ENCODE results near the gene OR6N2. TPM values are rescaled to one million over a fixed set of nuclear protein-coding genes. Genes with fewer than 3 reads are reported as not detected.

OR6N2 gene
- total RNA-seq (2012; rRNA removed): not detected in 2 replicates

- no peak within 1 kb of the TSS for H3K9ac ChIP-seq (ENCODE audit: low read depth, low read length)
- no peaks in the 10 kb centered on the region for H3K36me3 ChIP-seq (ENCODE audit: insufficient read depth, low read length)
These were observed at the start of gene OR6N2 for GRCh38 chr1:158781104-158781503. Gene OR6N2 (minus strand): TSS chr1:158781204. CDS start chr1:158777635, 3,569 bp downstream.

GRCh38 chr1:158830074-158830677 is 49.2 kb upstream of the OR6N2 start:
- Histone ChIP-seq H3K9ac (ENCODE audit: low read depth, low read length) (no peak overlapping the region), H3K4me2 (ENCODE audit: low read length) (no peak overlapping the region), H3K36me3 (ENCODE audit: insufficient read depth, low read length) (no peaks in the 10 kb centered on the region), H3K9me3 (replicated peaks; ENCODE audit: low read length) (no peaks in the 10 kb centered on the region), H3K4me3 (ENCODE audit: low read length) (no peak overlapping the region), H3K27me3 (ENCODE audit: control insufficient read depth, insufficient read depth, low read length) (no peaks in the 10 kb centered on the region), H3K4me1 (ENCODE audit: control insufficient read depth, insufficient read depth, low read length) (no peaks in the 10 kb centered on the region)

More at GRCh38 chr1:158781104-158781503, at the start of gene OR6N2:
- no peaks in the 10 kb centered on the region for H3K4me1 ChIP-seq (ENCODE audit: control insufficient read depth, insufficient read depth, low read length)
- H3K4me3 ChIP-seq (ENCODE audit: low read length): no peak within 1 kb of the TSS
- H3K27me3 ChIP-seq (ENCODE audit: control insufficient read depth, insufficient read depth, low read length): no peaks in the 10 kb centered on the region
- H3K9me3 ChIP-seq (replicated peaks; ENCODE audit: low read length): no peaks in the 10 kb centered on the region
- no peak within 1 kb of the TSS for H3K4me2 ChIP-seq (ENCODE audit: low read length)

GRCh38 chr1:158821723-158822122 is 40.7 kb upstream of the OR6N2 start:
- H3K4me1 ChIP-seq (ENCODE audit: control insufficient read depth, insufficient read depth, low read length): no peaks in the 10 kb centered on the region
- no peak overlapping the region for H3K4me3 ChIP-seq (ENCODE audit: low read length)

GRCh38 chr1:158819461-158820443 is 38.7 kb upstream of the OR6N2 start:
- Histone ChIP-seq H3K4me3 (ENCODE audit: low read length) (no peak overlapping the region), H3K9ac (ENCODE audit: low read depth, low read length) (no peak overlapping the region), H3K9me3 (replicated peaks; ENCODE audit: low read length) (no peaks in the 10 kb centered on the region), H3K4me1 (ENCODE audit: control insufficient read depth, insufficient read depth, low read length) (no peaks in the 10 kb centered on the region), H3K36me3 (ENCODE audit: insufficient read depth, low read length) (no peaks in the 10 kb centered on the region), H3K27me3 (ENCODE audit: control insufficient read depth, insufficient read depth, low read length) (no peaks in the 10 kb centered on the region), H3K4me2 (ENCODE audit: low read length) (no peak overlapping the region)

More at GRCh38 chr1:158821723-158822122, 40.7 kb upstream of the OR6N2 start:
- Histone ChIP-seq H3K9me3 (replicated peaks; ENCODE audit: low read length) (no peaks in the 10 kb centered on the region), H3K4me2 (ENCODE audit: low read length) (no peak overlapping the region), H3K9ac (ENCODE audit: low read depth, low read length) (no peak overlapping the region), H3K36me3 (ENCODE audit: insufficient read depth, low read length) (no peaks in the 10 kb centered on the region), H3K27me3 (ENCODE audit: control insufficient read depth, insufficient read depth, low read length) (no peaks in the 10 kb centered on the region)

GRCh38 chr1:158818975-158819431 is 38.0 kb upstream of the OR6N2 start:
- no peak overlapping the region for H3K4me3 ChIP-seq (ENCODE audit: low read length)
- H3K36me3 ChIP-seq (ENCODE audit: insufficient read depth, low read length): no peaks in the 10 kb centered on the region
- no peak overlapping the region for H3K4me2 ChIP-seq (ENCODE audit: low read length)
- no peak overlapping the region for H3K9ac ChIP-seq (ENCODE audit: low read depth, low read length)
- no peaks in the 10 kb centered on the region for H3K9me3 ChIP-seq (replicated peaks; ENCODE audit: low read length)
- H3K27me3 ChIP-seq (ENCODE audit: control insufficient read depth, insufficient read depth, low read length): no peaks in the 10 kb centered on the region
- H3K4me1 ChIP-seq (ENCODE audit: control insufficient read depth, insufficient read depth, low read length): no peaks in the 10 kb centered on the region

- Histone ChIP-seq H3K9ac (ENCODE audit: low read depth, low read length) (no peak overlapping the region), H3K36me3 (ENCODE audit: insufficient read depth, low read length) (no peaks in the 10 kb centered on the region), H3K4me3 (ENCODE audit: low read length) (no peak overlapping the region), H3K27me3 (ENCODE audit: control insufficient read depth, insufficient read depth, low read length) (no peaks in the 10 kb centered on the region), H3K4me1 (ENCODE audit: control insufficient read depth, insufficient read depth, low read length) (no peaks in the 10 kb centered on the region), H3K9me3 (replicated peaks; ENCODE audit: low read length) (no peaks in the 10 kb centered on the region), H3K4me2 (ENCODE audit: low read length) (no peak overlapping the region)
These were observed 37.6 kb upstream of the OR6N2 start for GRCh38 chr1:158818560-158818959.

GRCh38 chr1:158814970-158815369 is 34.0 kb upstream of the OR6N2 start:
- Histone ChIP-seq H3K27me3 (ENCODE audit: control insufficient read depth, insufficient read depth, low read length) (no peaks in the 10 kb centered on the region), H3K9me3 (replicated peaks; ENCODE audit: low read length) (no peaks in the 10 kb centered on the region), H3K36me3 (ENCODE audit: insufficient read depth, low read length) (no peaks in the 10 kb centered on the region), H3K4me2 (ENCODE audit: low read length) (no peak overlapping the region), H3K4me3 (ENCODE audit: low read length) (no peak overlapping the region), H3K4me1 (ENCODE audit: control insufficient read depth, insufficient read depth, low read length) (no peaks in the 10 kb centered on the region), H3K9ac (ENCODE audit: low read depth, low read length) (no peak overlapping the region)

- Histone ChIP-seq H3K4me2 (ENCODE audit: low read length) (no peak overlapping the region), H3K4me1 (ENCODE audit: control insufficient read depth, insufficient read depth, low read length) (no peaks in the 10 kb centered on the region), H3K9me3 (replicated peaks; ENCODE audit: low read length) (no peaks in the 10 kb centered on the region), H3K9ac (ENCODE audit: low read depth, low read length) (no peak overlapping the region), H3K36me3 (ENCODE audit: insufficient read depth, low read length) (no peaks in the 10 kb centered on the region), H3K27me3 (ENCODE audit: control insufficient read depth, insufficient read depth, low read length) (no peaks in the 10 kb centered on the region), H3K4me3 (ENCODE audit: low read length) (no peak overlapping the region)
These were observed 32.2 kb upstream of the OR6N2 start for GRCh38 chr1:158813164-158813563.

- no peak overlapping the region for H3K4me3 ChIP-seq (ENCODE audit: low read length)
These were observed 31.3 kb upstream of the OR6N2 start for GRCh38 chr1:158812336-158812735.

GRCh38 chr1:158810311-158810710 is 29.3 kb upstream of the OR6N2 start:
- H3K4me2 ChIP-seq (ENCODE audit: low read length): no peak overlapping the region
- H3K36me3 ChIP-seq (ENCODE audit: insufficient read depth, low read length): no peaks in the 10 kb centered on the region
- H3K9ac ChIP-seq (ENCODE audit: low read depth, low read length): no peak overlapping the region
- H3K9me3 ChIP-seq (replicated peaks; ENCODE audit: low read length): no peaks in the 10 kb centered on the region
- no peaks in the 10 kb centered on the region for H3K4me1 ChIP-seq (ENCODE audit: control insufficient read depth, insufficient read depth, low read length)
- H3K27me3 ChIP-seq (ENCODE audit: control insufficient read depth, insufficient read depth, low read length): no peaks in the 10 kb centered on the region
- H3K4me3 ChIP-seq (ENCODE audit: low read length): no peak overlapping the region

More at GRCh38 chr1:158812336-158812735, 31.3 kb upstream of the OR6N2 start:
- Histone ChIP-seq H3K4me1 (ENCODE audit: control insufficient read depth, insufficient read depth, low read length) (no peaks in the 10 kb centered on the region), H3K36me3 (ENCODE audit: insufficient read depth, low read length) (no peaks in the 10 kb centered on the region), H3K27me3 (ENCODE audit: control insufficient read depth, insufficient read depth, low read length) (no peaks in the 10 kb centered on the region), H3K9me3 (replicated peaks; ENCODE audit: low read length) (no peaks in the 10 kb centered on the region), H3K4me2 (ENCODE audit: low read length) (no peak overlapping the region), H3K9ac (ENCODE audit: low read depth, low read length) (no peak overlapping the region)

- Histone ChIP-seq H3K9ac (ENCODE audit: low read depth, low read length) (no peak overlapping the region), H3K36me3 (ENCODE audit: insufficient read depth, low read length) (no peaks in the 10 kb centered on the region), H3K9me3 (replicated peaks; ENCODE audit: low read length) (no peaks in the 10 kb centered on the region), H3K4me3 (ENCODE audit: low read length) (no peak overlapping the region), H3K4me1 (ENCODE audit: control insufficient read depth, insufficient read depth, low read length) (no peaks in the 10 kb centered on the region), H3K4me2 (ENCODE audit: low read length) (no peak overlapping the region), H3K27me3 (ENCODE audit: control insufficient read depth, insufficient read depth, low read length) (no peaks in the 10 kb centered on the region)
These were observed 28.9 kb upstream of the OR6N2 start for GRCh38 chr1:158809862-158810261.

All from skeletal muscle satellite cell (primary cell).